ENCODE measurements around the gene MRPL24. TPM values are rescaled to one million over a fixed set of nuclear protein-coding genes. Genes with fewer than 3 reads are reported as not detected.

Gene MRPL24
- total RNA-seq, 1 donor from 2014 or later = 60.3 TPM

DNA sequence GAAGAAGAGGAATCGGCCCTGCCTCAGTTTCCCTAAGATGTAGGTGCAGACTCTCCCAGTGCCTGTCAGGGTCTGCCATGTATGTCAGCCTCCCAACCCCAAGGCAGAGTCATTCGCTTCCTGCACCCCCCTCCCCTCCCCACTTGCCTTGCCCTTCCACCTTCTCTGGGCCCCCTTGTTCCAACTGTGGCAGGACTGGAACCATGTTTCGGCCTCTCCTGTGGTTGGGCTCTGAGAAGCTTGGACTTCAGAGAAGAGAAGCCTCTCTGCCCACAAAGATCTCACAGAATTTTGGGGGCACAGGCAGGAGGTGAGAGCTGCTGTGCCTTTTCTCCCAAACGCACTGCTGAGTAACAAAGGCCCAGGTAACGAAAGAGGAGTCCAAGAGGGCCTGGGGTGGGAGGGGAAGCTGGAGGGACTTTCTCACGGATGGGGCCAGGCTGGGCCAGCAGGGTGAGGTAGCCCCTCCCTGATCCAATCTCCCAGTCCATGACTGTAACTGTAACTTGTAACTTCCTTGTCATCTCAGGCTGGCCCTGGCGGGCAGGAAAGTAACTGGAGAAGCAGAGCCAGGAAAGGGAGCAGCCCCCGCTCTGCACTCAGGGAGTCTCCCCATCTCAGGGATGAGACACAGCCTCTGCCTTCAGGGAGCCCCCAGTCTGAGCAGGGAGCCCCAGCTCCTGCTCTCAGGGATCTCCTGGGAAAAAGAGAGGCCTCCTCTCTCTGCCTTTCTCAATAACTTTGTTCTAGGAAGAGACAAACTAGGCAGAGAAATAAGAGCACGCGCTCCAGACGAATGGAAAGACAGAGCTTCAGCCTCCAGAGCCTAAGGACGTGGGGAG is 46.8 kb downstream of the MRPL24 start:
- peaks cover 2% of the 10 kb centered on the region for H3K36me3 ChIP-seq (ENCODE audit: control insufficient read depth, insufficient read depth, low read length)
- TF ChIP-seq, protein P1, sequence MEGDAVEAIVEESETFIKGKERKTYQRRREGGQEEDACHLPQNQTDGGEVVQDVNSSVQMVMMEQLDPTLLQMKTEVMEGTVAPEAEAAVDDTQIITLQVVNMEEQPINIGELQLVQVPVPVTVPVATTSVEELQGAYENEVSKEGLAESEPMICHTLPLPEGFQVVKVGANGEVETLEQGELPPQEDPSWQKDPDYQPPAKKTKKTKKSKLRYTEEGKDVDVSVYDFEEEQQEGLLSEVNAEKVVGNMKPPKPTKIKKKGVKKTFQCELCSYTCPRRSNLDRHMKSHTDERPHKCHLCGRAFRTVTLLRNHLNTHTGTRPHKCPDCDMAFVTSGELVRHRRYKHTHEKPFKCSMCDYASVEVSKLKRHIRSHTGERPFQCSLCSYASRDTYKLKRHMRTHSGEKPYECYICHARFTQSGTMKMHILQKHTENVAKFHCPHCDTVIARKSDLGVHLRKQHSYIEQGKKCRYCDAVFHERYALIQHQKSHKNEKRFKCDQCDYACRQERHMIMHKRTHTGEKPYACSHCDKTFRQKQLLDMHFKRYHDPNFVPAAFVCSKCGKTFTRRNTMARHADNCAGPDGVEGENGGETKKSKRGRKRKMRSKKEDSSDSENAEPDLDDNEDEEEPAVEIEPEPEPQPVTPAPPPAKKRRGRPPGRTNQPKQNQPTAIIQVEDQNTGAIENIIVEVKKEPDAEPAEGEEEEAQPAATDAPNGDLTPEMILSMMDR (IDR thresholded peaks at IDR 0.05; ENCODE audit: insufficient read depth, low read length, severe bottlenecking) = no peak
- FAIRE-seq (no peak), DNase-seq (ENCODE audit: low read depth) (peak; percentile 69)
- H3K27me3 ChIP-seq (ENCODE audit: control insufficient read depth, insufficient read depth, low read length) = no peaks in the 10 kb centered on the region
- no peak overlapping the region for H3K4me3 ChIP-seq (ENCODE audit: low read depth, low read length)

DNA sequence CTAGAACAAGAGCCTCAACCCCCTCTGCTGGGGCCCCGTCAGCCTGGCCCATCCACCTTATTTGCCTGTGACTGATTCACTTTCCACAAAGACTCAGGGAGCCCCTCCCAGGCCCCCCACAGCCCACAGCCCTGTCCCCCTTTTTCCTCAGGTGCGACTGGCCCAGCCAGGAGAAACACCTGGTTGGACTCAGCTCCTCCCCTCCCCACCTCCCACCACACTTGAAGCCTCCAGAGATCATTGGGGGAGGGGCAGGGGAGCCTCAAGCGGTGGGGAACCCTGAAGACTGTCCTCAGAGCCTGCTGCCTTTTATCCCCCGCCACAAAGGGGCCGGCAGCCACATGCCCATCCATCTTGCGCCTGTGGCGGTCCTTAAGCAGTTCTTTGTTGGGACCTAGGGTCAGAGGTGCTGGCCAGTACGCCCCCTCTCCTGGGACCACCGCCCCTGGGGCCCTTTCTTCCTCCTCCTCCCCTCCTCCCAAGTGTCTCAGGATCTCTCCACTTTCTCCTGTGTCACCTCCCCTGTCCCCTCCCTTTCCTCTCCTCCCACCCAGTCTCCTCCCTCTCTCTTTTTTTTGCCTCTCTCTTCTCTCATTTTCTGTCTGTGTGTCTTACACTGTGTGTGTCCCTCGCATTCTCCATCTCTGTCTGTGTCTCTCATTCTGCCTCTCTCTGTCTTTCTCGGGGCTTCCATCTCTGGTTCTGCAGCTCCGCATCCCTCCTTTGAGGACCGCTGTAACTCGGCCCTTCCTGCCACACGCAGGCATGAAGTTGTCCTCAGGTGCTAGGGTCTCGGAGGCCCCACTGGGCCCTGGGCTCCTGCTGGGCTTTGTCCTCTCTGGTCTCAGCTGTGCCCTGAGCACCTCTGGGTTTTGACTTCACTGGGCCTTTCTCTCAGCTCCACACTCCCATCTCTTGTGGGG is 47.7 kb downstream of the MRPL24 start:
- Histone ChIP-seq H3K36me3 (ENCODE audit: control insufficient read depth, insufficient read depth, low read length) (no peaks in the 10 kb centered on the region), H3K27me3 (ENCODE audit: control insufficient read depth, insufficient read depth, low read length) (no peaks in the 10 kb centered on the region), H3K4me3 (ENCODE audit: low read depth, low read length) (no peak overlapping the region)
- DNase-seq (ENCODE audit: low read depth) (peak; percentile 47), FAIRE-seq (no peak)
- TF ChIP-seq, protein P1 (IDR thresholded peaks at IDR 0.05; ENCODE audit: insufficient read depth, low read length, severe bottlenecking) = no peak

DNA sequence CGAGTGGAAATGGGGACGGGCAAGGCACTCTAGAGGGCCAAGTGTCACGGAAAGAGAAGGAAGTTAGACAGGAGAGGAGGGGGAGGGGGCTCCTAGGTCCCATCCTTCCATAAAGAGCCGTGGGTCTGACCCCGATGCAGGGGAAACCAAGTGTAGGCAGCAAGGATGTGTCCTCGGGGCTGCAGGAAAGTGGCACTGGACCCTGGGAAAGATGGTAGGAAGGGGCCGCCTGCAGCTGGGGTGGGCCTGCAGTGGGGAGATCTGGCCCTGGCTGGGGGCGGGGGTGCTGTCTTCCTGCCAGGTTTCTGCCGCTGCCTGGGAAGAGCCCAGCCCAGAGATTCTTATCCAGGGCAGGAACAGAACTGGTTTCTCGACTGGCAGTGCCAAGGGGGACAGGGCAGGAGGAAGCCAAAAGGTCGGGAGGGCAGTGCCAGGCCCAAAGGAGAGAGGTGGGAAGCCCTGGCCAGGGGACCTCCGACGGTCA is 48.4 kb downstream of the MRPL24 start:
- no peaks in the 10 kb centered on the region for H3K36me3 ChIP-seq (ENCODE audit: control insufficient read depth, insufficient read depth, low read length)
- H3K27me3 ChIP-seq (ENCODE audit: control insufficient read depth, insufficient read depth, low read length) = no peaks in the 10 kb centered on the region
- TF ChIP-seq, protein P1 (IDR thresholded peaks at IDR 0.05; ENCODE audit: insufficient read depth, low read length, severe bottlenecking) = no peak
- H3K4me3 ChIP-seq (ENCODE audit: low read depth, low read length) = no peak overlapping the region
- DNase-seq (ENCODE audit: low read depth) (no peak), FAIRE-seq (no peak)

DNA sequence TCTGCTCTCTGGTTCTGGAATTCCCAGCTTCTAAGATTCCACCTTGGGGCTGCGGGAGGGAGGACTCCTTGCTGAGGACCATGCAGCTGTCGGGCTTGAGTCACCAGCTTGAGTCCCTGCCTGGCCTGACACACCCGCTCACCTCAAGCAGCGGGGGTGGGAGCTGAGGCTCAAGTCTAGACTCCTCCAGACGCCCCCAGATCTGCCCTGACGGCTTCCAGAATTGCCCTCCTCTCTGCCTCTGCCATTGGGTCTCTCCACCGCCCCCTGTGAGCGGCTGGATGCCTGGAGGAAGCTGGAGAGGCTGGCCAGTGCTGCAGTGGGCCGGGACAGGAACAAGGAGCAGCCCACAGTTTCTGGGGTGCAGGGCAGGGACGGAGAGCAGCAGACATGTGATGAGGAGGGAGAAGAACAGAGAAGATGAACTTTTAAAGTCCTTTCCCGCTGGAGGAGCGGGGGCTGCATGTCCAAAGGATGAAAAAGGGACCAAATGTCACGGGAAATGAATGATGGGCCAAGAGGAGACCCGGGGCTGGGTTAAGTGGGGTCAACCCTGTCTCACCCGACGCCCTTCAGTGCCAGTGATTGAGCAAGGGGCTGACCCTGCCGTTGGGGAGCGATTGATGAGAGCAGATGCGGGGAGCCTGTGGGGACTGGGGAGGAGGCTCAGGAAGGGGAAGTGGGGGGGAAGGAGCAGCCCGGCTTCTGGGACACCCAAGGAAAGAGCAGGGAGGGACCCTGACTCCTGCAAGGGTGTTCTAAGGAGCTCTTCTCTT is 49.0 kb downstream of the MRPL24 start:
- Histone ChIP-seq H3K36me3 (ENCODE audit: control insufficient read depth, insufficient read depth, low read length) (no peaks in the 10 kb centered on the region), H3K27me3 (ENCODE audit: control insufficient read depth, insufficient read depth, low read length) (no peaks in the 10 kb centered on the region), H3K4me3 (ENCODE audit: low read depth, low read length) (no peak overlapping the region)
- DNase-seq (ENCODE audit: low read depth) (peak; percentile 95), FAIRE-seq (no peak)
- TF ChIP-seq, protein P1 (IDR thresholded peaks at IDR 0.05; ENCODE audit: insufficient read depth, low read length, severe bottlenecking) = no peak

DNA sequence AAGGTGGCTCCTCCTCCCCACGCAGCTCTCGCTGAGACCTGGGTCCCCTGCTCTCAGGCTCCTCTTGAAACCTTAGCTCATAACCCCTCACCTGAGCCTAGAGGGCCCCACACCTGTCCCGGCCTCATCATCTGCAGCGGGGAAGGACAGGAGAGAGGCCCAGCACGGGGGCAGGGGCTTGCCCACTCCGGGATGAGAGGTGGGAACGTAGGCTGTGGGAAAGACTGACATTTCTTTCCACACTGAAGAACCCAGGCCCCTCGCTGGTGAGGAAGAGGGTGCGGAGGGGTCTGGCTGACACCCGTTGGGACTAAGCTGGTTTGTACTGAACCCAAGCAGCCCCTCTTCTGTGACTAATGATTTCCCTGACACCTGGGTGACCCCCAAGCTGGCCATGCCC is 49.7 kb downstream of the MRPL24 start:
- H3K36me3 ChIP-seq (ENCODE audit: control insufficient read depth, insufficient read depth, low read length) = no peaks in the 10 kb centered on the region
- no peak for FAIRE-seq
- H3K4me3 ChIP-seq (ENCODE audit: low read depth, low read length) = no peak overlapping the region
- TF ChIP-seq, protein P1 (IDR thresholded peaks at IDR 0.05; ENCODE audit: insufficient read depth, low read length, severe bottlenecking) = no peak
- H3K27me3 ChIP-seq (ENCODE audit: control insufficient read depth, insufficient read depth, low read length) = no peaks in the 10 kb centered on the region
- no peak for DNase-seq (ENCODE audit: low read depth)

All from bronchial epithelial cell (primary cell).